GM23248 (cell line): ENCODE measurements around the gene MYH7.

Experiments
- EZH2 ChIP-seq: fragments of 200-600 bp; sonication (generic); IDR thresholded peaks from 2 replicates; pipeline ENCODE4 v1.6.1; 2018; ENCODE audit warnings: antibody characterized with exemption, mild to moderate bottlenecking; ENCODE audit not compliant: insufficient read depth, poor library complexity, severe bottlenecking
- EZH2phosphoT487 ChIP-seq: fragments of 200-600 bp; sonication (generic); IDR thresholded peaks from 2 replicates; pipeline ENCODE4 v1.6.1; 2018; ENCODE audit warnings: antibody characterized with exemption, moderate library complexity, mild to moderate bottlenecking, low read depth; ENCODE audit not compliant: insufficient read depth

- TF ChIP-seq EZH2 (no peak), EZH2phosphoT487 (no peak)
These were observed 32.4 kb downstream of the MYH7 start for GRCh38 chr14:23403139-23403438.
